GM21390 (cell line): ENCODE results near the gene SMIM12.

Experiments used
- ATAC-seq: cut with Tn5 transposase; IDR thresholded peaks from one replicate; pipeline ENCODE4 v1.9.1; 2021; ENCODE audit not compliant: unreplicated experiment

Gene SMIM12

GRCh38 chr1:34859446-34860200 lies at the start of gene SMIM12:
Gene SMIM12 (minus strand): TSS chr1:34859749. CDS start chr1:34855977, 3,772 bp downstream.
- peak; percentile 98 for ATAC-seq

GRCh38 chr1:34908369-34908768 lies 48.8 kb upstream of the SMIM12 start:
- ATAC-seq, result no peak

- no peak for ATAC-seq
Measured at GRCh38 chr1:34907487-34908090, 48.0 kb upstream of the SMIM12 start.

- ATAC-seq, result no peak
Measured at GRCh38 chr1:34906756-34907155, 47.2 kb upstream of the SMIM12 start.

- ATAC-seq, result no peak
Measured at GRCh38 chr1:34906222-34906621, 46.7 kb upstream of the SMIM12 start.

- ATAC-seq, result no peak
Measured at GRCh38 chr1:34905098-34905459, 45.5 kb upstream of the SMIM12 start.

- no peak for ATAC-seq
Measured at GRCh38 chr1:34904236-34905097, 44.9 kb upstream of the SMIM12 start.

GRCh38 chr1:34901919-34902318 lies 42.4 kb upstream of the SMIM12 start:
- no peak for ATAC-seq

GRCh38 chr1:34900775-34901502 lies 41.4 kb upstream of the SMIM12 start:
- ATAC-seq, result no peak

- no peak for ATAC-seq
Measured at GRCh38 chr1:34899906-34900305, 40.4 kb upstream of the SMIM12 start.

GRCh38 chr1:34899471-34899870 lies 39.9 kb upstream of the SMIM12 start:
- ATAC-seq, result no peak

GRCh38 chr1:34898330-34898761 lies 38.8 kb upstream of the SMIM12 start:
- ATAC-seq, result no peak

- ATAC-seq, result no peak
Measured at GRCh38 chr1:34896612-34897011, 37.1 kb upstream of the SMIM12 start.

- no peak for ATAC-seq
Measured at GRCh38 chr1:34889705-34890104, 30.2 kb upstream of the SMIM12 start.

- no peak for ATAC-seq
Measured at GRCh38 chr1:34887593-34887992, 28.0 kb upstream of the SMIM12 start.

GRCh38 chr1:34885405-34886247 lies 26.1 kb upstream of the SMIM12 start:
- no peak for ATAC-seq

GRCh38 chr1:34884961-34885360 lies 25.4 kb upstream of the SMIM12 start:
- no peak for ATAC-seq

GRCh38 chr1:34884536-34884935 lies 25.0 kb upstream of the SMIM12 start:
- ATAC-seq, result no peak

GRCh38 chr1:34879230-34879629 lies 19.7 kb upstream of the SMIM12 start:
- ATAC-seq, result no peak

- no peak for ATAC-seq
Measured at GRCh38 chr1:34876406-34876805, 16.9 kb upstream of the SMIM12 start.
